ENCODE results near the gene GSX1.
"Not testable (repeated sequence)": the region's sequence is repeated elsewhere in the genome, so short reads cannot be mapped to it uniquely, and the experiment has no call there.

Gene GSX1

GRCh38 chr13:27792393-27793218, at the start of gene GSX1:
Gene GSX1, plus strand, starts transcription at chr13:27792483. Its CDS starts 208 bp downstream, at chr13:27792691.
- peak; percentile 41 for DNase-seq

- DNase-seq, result peak; percentile 0
These were observed 47.5 kb upstream of the GSX1 start for GRCh38 chr13:27744801-27745200.

- no peak for DNase-seq
These were observed 47.0 kb upstream of the GSX1 start for GRCh38 chr13:27745301-27745700.

GRCh38 chr13:27748143-27748542, 44.1 kb upstream of the GSX1 start:
- not testable (repeated sequence) for DNase-seq

- no peak for DNase-seq
These were observed 40.2 kb upstream of the GSX1 start for GRCh38 chr13:27751953-27752532.

GRCh38 chr13:27765650-27766049, 26.6 kb upstream of the GSX1 start:
- no peak for DNase-seq

GRCh38 chr13:27770809-27771208, 21.5 kb upstream of the GSX1 start:
- DNase-seq, result peak; percentile 28

GRCh38 chr13:27772651-27773425, 19.4 kb upstream of the GSX1 start:
- no peak for DNase-seq

- no peak for DNase-seq
These were observed 18.1 kb upstream of the GSX1 start for GRCh38 chr13:27774169-27774568.

- no peak for DNase-seq
These were observed 17.6 kb upstream of the GSX1 start for GRCh38 chr13:27774651-27775050.

GRCh38 chr13:27775943-27776342, 16.3 kb upstream of the GSX1 start:
- DNase-seq, result peak; percentile 7

GRCh38 chr13:27782151-27782550, 10.1 kb upstream of the GSX1 start:
- DNase-seq, result no peak

GRCh38 chr13:27783111-27783510, 9.2 kb upstream of the GSX1 start:
- DNase-seq, result peak; percentile 7

GRCh38 chr13:27788271-27788670, 4.0 kb upstream of the GSX1 start:
- no peak for DNase-seq

GRCh38 chr13:27789153-27789494, 3.2 kb upstream of the GSX1 start:
- no peak for DNase-seq

- no peak for DNase-seq
These were observed 2.6 kb upstream of the GSX1 start for GRCh38 chr13:27789495-27790303.

GRCh38 chr13:27790523-27790922, 1.8 kb upstream of the GSX1 start:
- peak; percentile 42 for DNase-seq

GRCh38 chr13:27791146-27791900, 960 bp upstream of the GSX1 start:
- DNase-seq, result peak; percentile 35

GRCh38 chr13:27791901-27792392, 336 bp upstream of the GSX1 start:
- no peak for DNase-seq

- peak; percentile 28 for DNase-seq
These were observed 1.5 kb downstream of the GSX1 start for GRCh38 chr13:27793507-27794367.

- DNase-seq, result no peak
These were observed 2.0 kb downstream of the GSX1 start for GRCh38 chr13:27794368-27794691.

Data from NCI-H69 (cell line).